Heart left ventricle (tissue), 16 donors: ENCODE results near the gene IDH3G. TPM values are rescaled to one million over a fixed set of nuclear protein-coding genes. Genes with fewer than 3 reads are reported as not detected.

ENCODE experiments used
- ATAC-seq, 4 donors: fragments of 200-7000 bp; cut with Tn5 transposase; one replicate each; pipeline ENCODE4 v1.9.1; 2020 to 2022; ENCODE audit warnings: moderate library complexity in 4 of 4, mild to moderate bottlenecking in 3 of 4, moderate number of reproducible peaks in 1 of 4
- DNase-seq, 5 donors: peaks; one replicate each; pipeline ENCODE4 v3.0.0-alpha.2; 2020
- H3K27ac ChIP-seq, 12 donors: fragments of 200-600 bp; sonication (generic) in 4 of 12; one replicate each; pipeline versions ENCODE4 v1.5.0 to v1.8.0; 2016 to 2022; ENCODE audit warnings: mild to moderate bottlenecking in 2 of 12
- H3K27me3 ChIP-seq, 9 donors: fragments of 200-600 bp; sonication (generic) in 2 of 9; one replicate each; pipeline versions ENCODE4 v1.5.1 to v1.8.0; 2016 to 2022; ENCODE audit warnings: mild to moderate bottlenecking in 3 of 9
- H3K36me3 ChIP-seq, 9 donors: fragments of 200-600 bp; sonication (generic) in 2 of 9; one replicate each; pipeline versions ENCODE4 v1.5.0 to v1.8.0; 2018 to 2022; ENCODE audit warnings: mild to moderate bottlenecking in 2 of 9
- H3K4me1 ChIP-seq, 12 donors: fragments of 200-600 bp; sonication (generic) in 4 of 12; one replicate each; pipeline versions ENCODE4 v1.5.0 to v1.8.0; 2016 to 2022; ENCODE audit warnings: mild to moderate bottlenecking in 3 of 12
- H3K4me3 ChIP-seq, 12 donors: fragments of 200-600 bp; sonication (generic) in 4 of 12; one replicate each; pipeline versions ENCODE4 v1.5.0 to v1.8.0; 2017 to 2022; ENCODE audit warnings: mild to moderate bottlenecking in 9 of 12, moderate library complexity in 4 of 12
- H3K9me3 ChIP-seq, 12 donors: fragments of 200-600 bp; sonication (generic) in 4 of 12; one replicate each; pipeline versions ENCODE4 v1.5.0 to v1.8.0; 2016 to 2022; ENCODE audit warnings: mild to moderate bottlenecking in 1 of 12
- CTCF ChIP-seq, 12 donors: fragments of 200-600 bp; sonication (generic) in 4 of 12; IDR thresholded peaks; one replicate each; pipeline versions ENCODE4 v1.5.0 to v1.8.0; 2018 to 2022; ENCODE audit warnings: antibody characterized with exemption in 12 of 12, mild to moderate bottlenecking in 5 of 12
- POLR2A ChIP-seq, 2 donors: fragments of 450-650 bp; IDR thresholded peaks; one replicate each; pipeline ENCODE4 v1.6.1; 2017; ENCODE audit warnings: antibody characterized with exemption in 2 of 2, mild to moderate bottlenecking in 2 of 2, moderate library complexity in 2 of 2
- WGBS, 4 donors: extraction: QIAGEN DNeasy Blood & Tissue Kit in 2 of 4; methylation state at CpG; one replicate each; pipeline versions ENCODE4 v1.1.5 to v1.1.7; 2013 to 2018; 5-methylcytosine and 5-hydroxymethylcytosine counted together
- intact Hi-C, 10 donors: fragments of 100-400 bp; cut with DNase I; formaldehyde crosslinking; loops; one replicate each; pipeline versions ENCODE4 v1.11.1 to v1.14.2; 2022
- polyA plus RNA-seq, 2 donors: library from polyadenylated mRNA; stranded (reverse); fragments of 200-250 nt; gene quantifications; one replicate each; pipeline ENCODE4 v1.2.3, GENCODE V29; 2013
- total RNA-seq, 9 donors: library from RNA; depleted of rRNA in 2 of 9; stranded (reverse); fragments of >200 nt in 2 of 9; fragmentation: NEBNext Ultra II Directional in 3 of 9; extraction: Animal tissue kit (Norgen Biotek cat#: 25700) in 3 of 9; gene quantifications; one replicate each; pipeline versions ENCODE4 v1.1.0 to v1.2.4, GENCODE V29; 2016 to 2023
- donor health status: ischemic (EF 13 %, LVEDD 7.1; RV severe dilation, severe dysfunction).
- donor health status: healthy with polysubstance abuse.
- donor health status: DM: no; HTN: yes; CAD: no.
- donor health status: DM: no; HTN: no; CAD: no.
- donor health status: ischemic (EF 25% LVEDD 6.9; RV normal size, moderate dysfunction).
- donor health status: ischemic (EF 25% LVEDD 5.7; RV mildly dilated, moderate dysfunction).
- donor health status: healthy.
- donor health status: DM: yes; HTN: yes; CAD: no.
- donor health status: ischemic (EF 35%, LVEDD 5.7; RV mildly dilated, moderate dysfunction).
- donor health status: nonischemic (EF 11% LVEDD 7.7; RV severe dilation, severe dysfunction).
- donor health status: DM: yes; HTN: yes; CAD: no.
- donor health status: PGD.
- donor health status: ischemic (EF 29% LVEDD 5.4; RV normal size, mild dysfunction).
- donor health status: nonischemic (EF 23%, LVEDD 6.1; RV moderate dilation, normal function).

IDH3G gene
- total and polyA plus RNA-seq, 11 donors, result 58.1 to 162 (median 71.4) TPM

DNA sequence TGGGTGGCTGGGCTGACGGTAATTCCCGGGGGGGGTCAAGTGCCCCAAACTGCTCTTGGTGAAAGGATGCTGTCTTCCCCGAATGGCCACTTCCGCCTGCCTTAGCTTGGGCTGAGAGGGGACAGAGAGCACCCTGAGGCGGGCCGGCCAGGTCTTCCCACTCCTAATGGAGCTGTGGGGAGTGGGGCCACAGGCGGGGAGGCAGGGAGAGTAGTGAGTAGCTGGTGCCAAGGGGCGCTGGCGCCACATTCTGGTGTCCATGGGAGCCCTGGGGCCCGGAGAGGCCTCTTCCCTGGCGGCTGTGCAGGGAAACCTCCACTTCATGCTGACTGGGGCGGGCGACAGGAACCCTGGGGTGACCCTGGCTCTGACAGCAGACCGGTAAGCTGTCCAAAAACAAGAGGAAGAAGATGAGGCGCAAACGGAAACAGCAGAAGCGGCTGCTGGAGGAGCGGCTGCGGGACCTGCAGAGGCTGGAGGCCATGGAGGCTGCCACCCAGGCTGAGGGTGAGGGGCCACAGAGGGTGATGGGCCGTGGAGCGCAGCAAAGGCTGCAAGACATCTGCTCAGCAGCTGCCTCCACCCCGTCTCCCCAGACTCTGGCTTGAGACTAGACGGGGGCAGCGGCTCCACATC, 10.7 kb downstream of the IDH3G start:
- Histone ChIP-seq H3K4me1 (peaks cover 0 to 21% (median 2%) of the 10 kb centered on the region in 12 donors), H3K27me3 (peaks cover 0 to 14% (median 0%) of the 10 kb centered on the region in 9 donors), H3K9me3 (no peaks in the 10 kb centered on the region), H3K4me3 (no peak overlapping the region), H3K36me3 (peaks cover 0 to 54% (median 17%) of the 10 kb centered on the region in 9 donors), H3K27ac (no peak overlapping the region)
- ATAC-seq (no peak), DNase-seq (no peak)
- TF ChIP-seq POLR2A (IDR thresholded peaks at IDR 0.05) (no peak), CTCF (IDR thresholded peaks at IDR 0.05) (no peak)
- 64 to 82% (median 75%) methylated on average over 18 to 24 of the region's 24 CpGs for WGBS, 4 donors
- intact Hi-C loops, result no loop called here

GRCh38 chrX:153782871-153783270, 11.3 kb downstream of the IDH3G start:
- 80 to 97% (median 93%) methylated on average over 1 to 14 of the region's 14 CpGs for WGBS, 4 donors
- DNase-seq, result no peak
- H3K4me3 ChIP-seq, result no peak overlapping the region
- intact Hi-C loops, result no loop called here
- no peak for TF ChIP-seq CTCF (IDR thresholded peaks at IDR 0.05)
- TF ChIP-seq POLR2A (IDR thresholded peaks at IDR 0.05), result no peak
- no peak overlapping the region for H3K27ac ChIP-seq
- ATAC-seq, result no peak
- peaks cover 0 to 21% (median 2%) of the 10 kb centered on the region in 12 donors for H3K4me1 ChIP-seq
- H3K36me3 ChIP-seq, result peaks cover 0 to 48% (median 15%) of the 10 kb centered on the region in 9 donors
- peaks cover 0 to 18% (median 0%) of the 10 kb centered on the region in 9 donors for H3K27me3 ChIP-seq
- no peaks in the 10 kb centered on the region for H3K9me3 ChIP-seq

DNA sequence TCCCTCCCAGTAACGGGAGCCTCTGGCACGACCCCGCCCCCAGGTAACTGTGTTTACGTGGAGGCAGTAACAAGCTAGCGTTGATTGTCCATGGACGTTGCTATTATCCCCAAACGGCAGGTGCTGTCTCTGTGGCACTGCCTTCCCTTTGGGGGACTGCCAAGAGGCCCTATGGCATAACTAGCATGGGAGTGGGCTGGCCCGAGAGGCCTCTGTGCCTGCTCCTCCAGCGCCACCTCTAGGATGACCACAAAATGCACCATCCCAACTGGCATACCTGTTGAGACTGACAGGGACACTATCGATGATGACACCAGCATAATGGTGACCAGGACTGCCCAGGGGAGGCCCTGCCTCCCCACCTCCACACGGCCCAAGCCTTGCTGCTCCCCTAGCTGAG, 11.9 kb downstream of the IDH3G start:
- intact Hi-C loops, result no loop called here
- H3K4me3 ChIP-seq, result peak overlapping the region in 2 of 12 donors; percentile 36 to 40
- no peak for DNase-seq

More for the DNA sequence above, 11.9 kb downstream of the IDH3G start:
- peak in 1 of 4 donors; percentile 22 for ATAC-seq
- TF ChIP-seq POLR2A (IDR thresholded peaks at IDR 0.05) (no peak), CTCF (IDR thresholded peaks at IDR 0.05) (peak in 1 of 12 donors; percentile 10)
- WGBS, 4 donors, result 45 to 67% (median 55%) methylated on average over 4 to 11 of the region's 11 CpGs
- Histone ChIP-seq H3K27ac (peak overlapping the region in 3 of 12 donors; percentile 76 to 88 (median 87)), H3K4me1 (peaks cover 0 to 21% (median 2%) of the 10 kb centered on the region in 12 donors), H3K27me3 (peaks cover 0 to 23% (median 0%) of the 10 kb centered on the region in 9 donors), H3K36me3 (peaks cover 0 to 42% (median 9%) of the 10 kb centered on the region in 9 donors), H3K9me3 (no peaks in the 10 kb centered on the region)
